HUDEP-2 (cell line): Measurements from ENCODE around the gene ACO2.
A peak's percentile ranks its signal among the peaks of the same experiment; 100 is the strongest.
"Not testable (repeated sequence)": the region's sequence is repeated elsewhere in the genome, so short reads cannot be mapped to it uniquely, and the experiment has no call there.

Source experiments
- DNase-seq, 76 experiments: peaks; one replicate each; lab custom pipeline; 2025; ENCODE audit not compliant: unreplicated experiment in 76 of 76; lab: John Stamatoyannopoulos, UW

Gene ACO2

GRCh38 chr22:41468381-41469217 is at the start of gene ACO2, which contains the start of gene PHF5A:
ACO2 (plus strand) TSS chr22:41469117; CDS start chr22:41469147, 30 bp downstream.
PHF5A (minus strand) TSS chr22:41468692; CDS start chr22:41468653, 39 bp downstream.
- peak in 75 of 76 experiments; percentile 44 to 98 (median 92) for DNase-seq

GRCh38 chr22:41425660-41426365 is 43.1 kb upstream of the ACO2 start:
- DNase-seq, result no peak

GRCh38 chr22:41429232-41429950 is 39.5 kb upstream of the ACO2 start:
- no peak for DNase-seq

- DNase-seq, result no peak
Measured at GRCh38 chr22:41429951-41430332, 39.0 kb upstream of the ACO2 start.

- no peak for DNase-seq
Measured at GRCh38 chr22:41431656-41432055, 37.3 kb upstream of the ACO2 start.

- DNase-seq, result not testable (repeated sequence)
Measured at GRCh38 chr22:41433480-41433879, 35.4 kb upstream of the ACO2 start.

- DNase-seq, result not testable (repeated sequence)
Measured at GRCh38 chr22:41434361-41435003, 34.4 kb upstream of the ACO2 start.

GRCh38 chr22:41435560-41435959 is 33.4 kb upstream of the ACO2 start:
- DNase-seq, result no peak

- no peak for DNase-seq
Measured at GRCh38 chr22:41436322-41437113, 32.4 kb upstream of the ACO2 start.

GRCh38 chr22:41437198-41437597 is 31.7 kb upstream of the ACO2 start:
- no peak for DNase-seq

GRCh38 chr22:41440511-41440910 is 28.4 kb upstream of the ACO2 start:
- DNase-seq, result not testable (repeated sequence)

GRCh38 chr22:41442240-41442792 is 26.6 kb upstream of the ACO2 start:
- no peak for DNase-seq

GRCh38 chr22:41444360-41445128 is 24.4 kb upstream of the ACO2 start:
- peak in 75 of 76 experiments; percentile 18 to 89 (median 76) for DNase-seq

GRCh38 chr22:41445129-41446056 is 23.5 kb upstream of the ACO2 start:
- DNase-seq, result peak in 15 of 76 experiments; percentile 2 to 33 (median 19)

GRCh38 chr22:41446057-41446501 is 22.8 kb upstream of the ACO2 start:
- DNase-seq, result peak in 6 of 76 experiments; percentile 14 to 41 (median 22)

GRCh38 chr22:41446639-41447434 is 22.1 kb upstream of the ACO2 start, which contains the start of gene TOB2:
TOB2 (minus strand) TSS chr22:41446801; CDS start chr22:41437345, 9,456 bp downstream.
- DNase-seq, result peak; percentile 33 to 95 (median 89)
